ENCODE measurements around the gene HOXD10.

DNA sequence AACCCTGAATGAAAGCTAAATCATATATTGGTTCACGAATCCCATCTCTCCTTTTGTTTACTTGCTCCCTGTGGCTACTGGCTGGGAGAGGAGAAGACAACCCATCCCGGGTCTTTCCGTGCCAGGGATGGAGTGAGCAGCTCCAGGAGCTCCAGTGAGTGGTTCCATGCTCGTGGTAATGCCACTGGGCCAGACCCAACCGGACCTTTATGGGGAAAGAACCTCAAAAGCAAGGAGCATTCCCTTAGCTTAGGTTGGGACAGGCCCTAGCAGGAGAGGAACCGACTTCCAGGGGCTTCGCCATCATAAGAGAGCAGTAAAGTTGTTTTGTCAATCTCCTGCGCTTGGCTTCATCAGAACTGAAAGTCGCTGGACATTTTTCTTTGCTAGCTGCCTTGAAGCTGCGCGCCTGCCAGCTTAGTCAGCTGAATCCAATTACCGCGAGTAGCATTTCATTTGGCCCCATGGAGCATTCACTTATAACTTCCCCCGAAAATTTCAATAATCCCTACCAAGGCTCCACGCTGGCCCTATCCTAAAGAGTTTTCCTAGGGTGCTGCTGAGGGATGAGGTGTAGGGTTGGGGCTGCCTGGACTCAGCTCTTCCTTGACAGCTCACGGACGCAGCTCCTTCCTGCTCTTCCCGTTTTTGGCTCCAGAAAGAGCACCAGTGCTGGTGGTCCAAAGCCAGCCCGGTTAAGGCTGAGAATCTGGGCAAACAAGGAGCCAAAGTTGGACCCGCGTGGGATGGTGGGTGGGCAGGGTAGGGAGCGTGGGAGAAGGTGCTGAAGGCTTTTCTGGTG lies 45.4 kb downstream of the HOXD10 start:
- no peak for TF ChIP-seq POLR2A (IDR thresholded peaks at IDR 0.05; ENCODE audit: extremely low read depth, insufficient read length)
- no peak for TF ChIP-seq CTCF (IDR thresholded peaks at IDR 0.05; ENCODE audit: low read depth, low read length)
- TF ChIP-seq, protein P1, sequence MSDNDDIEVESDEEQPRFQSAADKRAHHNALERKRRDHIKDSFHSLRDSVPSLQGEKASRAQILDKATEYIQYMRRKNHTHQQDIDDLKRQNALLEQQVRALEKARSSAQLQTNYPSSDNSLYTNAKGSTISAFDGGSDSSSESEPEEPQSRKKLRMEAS (IDR thresholded peaks at IDR 0.05; ENCODE audit: low read depth, low read length), result no peak
- no peak for TF ChIP-seq MYC (IDR thresholded peaks at IDR 0.05; ENCODE audit: low read depth, low read length)

Measured in NB4 (cell line).